ENCODE measurements around the gene ABCB6.
"Not testable (repeated sequence)": the region's sequence is repeated elsewhere in the genome, so short reads cannot be mapped to it uniquely, and the experiment has no call there.

Gene ABCB6

DNA sequence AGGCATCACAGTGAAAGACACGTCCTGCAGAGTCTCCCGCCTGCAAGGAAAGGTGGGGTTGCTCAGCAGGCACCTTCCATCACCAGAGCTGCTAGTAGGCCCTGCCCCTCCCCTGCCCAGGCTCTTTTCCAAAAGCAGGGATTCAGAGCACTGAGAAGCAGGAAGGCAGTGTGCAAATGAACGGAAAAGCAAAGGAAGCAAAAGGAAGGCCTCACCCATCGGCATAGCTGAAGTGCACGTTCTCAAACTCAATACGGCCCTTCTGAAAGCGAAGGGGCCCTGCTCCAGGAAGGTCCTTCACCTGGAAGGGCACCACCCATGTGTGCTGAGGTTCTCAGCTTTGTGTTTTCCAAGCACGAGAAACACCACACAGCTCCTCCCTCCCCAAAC, 5.7 kb downstream of the ABCB6 start:
- no peak for DNase-seq

DNA sequence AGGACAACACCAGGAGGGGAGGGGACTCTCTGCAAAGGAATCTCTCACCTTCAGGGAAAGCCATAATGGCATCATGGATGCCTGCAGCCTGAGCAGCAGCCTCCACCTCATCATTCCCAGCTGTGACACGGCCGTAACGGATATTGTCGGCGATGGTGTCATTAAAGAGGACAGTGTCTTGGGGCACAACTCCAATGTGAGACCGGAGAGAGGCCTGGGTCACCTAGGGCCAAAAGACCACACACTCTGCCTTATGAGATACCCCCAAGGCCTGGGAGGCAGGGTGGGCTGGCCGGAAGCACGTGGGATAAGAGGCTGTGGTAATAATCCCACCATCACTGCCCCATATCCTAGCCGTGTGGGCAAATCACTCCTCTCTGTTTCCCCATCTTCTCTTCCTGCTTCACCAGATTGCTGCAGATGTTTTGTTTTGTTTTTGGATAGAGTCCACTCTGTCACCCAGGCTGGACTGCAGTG, 7.8 kb downstream of the ABCB6 start:
- no peak for DNase-seq

DNA sequence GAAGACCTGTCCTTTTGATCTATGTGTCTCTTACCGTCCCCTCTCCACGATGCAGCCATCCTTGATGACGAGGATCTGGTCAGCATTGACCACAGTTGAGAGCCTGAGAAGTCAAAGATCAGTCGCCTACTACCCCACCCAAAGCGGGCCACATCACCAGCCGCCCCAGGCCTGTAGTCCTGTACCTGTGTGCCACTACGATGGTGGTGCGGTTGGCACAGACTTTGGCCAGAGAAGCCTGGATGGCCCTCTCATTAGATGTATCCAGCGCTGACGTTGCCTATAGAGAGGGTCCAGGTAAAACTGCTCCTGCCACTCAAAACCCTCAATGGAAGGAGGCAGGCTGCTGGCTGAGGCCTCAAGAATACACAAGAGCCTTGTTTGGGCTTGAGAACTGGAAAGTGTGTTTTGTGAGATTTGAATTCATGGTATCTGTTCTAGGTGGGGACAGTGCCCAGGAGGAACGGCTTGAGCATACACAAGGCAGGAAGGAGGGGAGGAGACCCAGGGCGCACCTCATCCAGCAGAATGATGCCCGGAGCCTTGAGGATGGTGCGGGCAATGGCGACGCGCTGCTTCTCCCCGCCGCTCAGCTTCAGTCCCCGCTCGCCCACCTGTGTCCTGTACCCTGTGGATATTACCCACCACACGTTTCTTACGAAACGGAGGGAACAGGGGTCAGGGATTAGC, 8.4 kb downstream of the ABCB6 start:
- DNase-seq = no peak

DNA sequence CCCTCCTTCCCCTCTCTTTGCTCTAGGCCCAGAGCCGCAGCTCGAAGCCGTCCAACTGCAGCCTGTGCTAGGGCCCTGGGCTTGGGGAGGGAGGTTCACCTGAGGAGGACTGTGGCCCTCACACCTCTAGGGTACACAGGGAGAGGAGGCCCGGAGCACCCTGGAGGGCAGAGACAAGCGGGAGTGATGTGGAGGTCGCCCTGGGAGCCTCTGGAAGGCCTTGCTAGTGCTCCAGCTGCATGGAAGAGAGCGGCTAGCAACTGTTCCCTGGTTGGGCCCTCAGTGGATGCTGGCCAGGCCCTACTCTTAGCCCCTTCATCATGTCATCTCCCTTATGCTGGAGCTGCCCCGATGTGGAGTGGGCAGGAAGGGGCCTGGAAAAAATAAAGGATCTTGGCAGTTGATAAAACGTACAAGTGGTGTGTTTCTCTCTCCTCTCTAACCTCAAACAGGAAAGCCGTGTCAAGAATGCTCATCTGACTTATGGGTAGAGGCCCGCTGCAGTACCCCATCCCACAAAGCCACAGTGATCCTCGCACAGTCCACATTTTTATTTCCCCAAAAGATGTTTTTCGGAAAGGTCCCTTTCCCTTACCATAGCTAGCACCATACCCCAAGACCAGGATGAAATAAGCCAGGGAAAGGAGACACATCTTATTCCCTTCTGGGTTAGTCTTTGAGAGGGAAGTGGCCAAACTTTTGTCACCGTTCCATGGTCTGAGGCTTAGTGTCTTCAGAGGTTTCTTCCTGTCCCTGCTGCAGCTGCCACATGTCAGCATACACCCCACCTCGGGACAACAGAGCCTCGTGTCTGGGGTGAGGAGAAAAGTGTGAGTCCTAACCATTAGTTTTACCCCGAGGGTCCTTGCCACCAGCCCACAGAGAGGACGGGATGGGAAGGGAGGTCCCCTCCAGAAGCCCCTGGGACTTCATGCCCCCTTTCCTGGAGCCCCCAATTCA, 9.2 kb downstream of the ABCB6 start:
- peak; percentile 56 to 65 for DNase-seq

DNA sequence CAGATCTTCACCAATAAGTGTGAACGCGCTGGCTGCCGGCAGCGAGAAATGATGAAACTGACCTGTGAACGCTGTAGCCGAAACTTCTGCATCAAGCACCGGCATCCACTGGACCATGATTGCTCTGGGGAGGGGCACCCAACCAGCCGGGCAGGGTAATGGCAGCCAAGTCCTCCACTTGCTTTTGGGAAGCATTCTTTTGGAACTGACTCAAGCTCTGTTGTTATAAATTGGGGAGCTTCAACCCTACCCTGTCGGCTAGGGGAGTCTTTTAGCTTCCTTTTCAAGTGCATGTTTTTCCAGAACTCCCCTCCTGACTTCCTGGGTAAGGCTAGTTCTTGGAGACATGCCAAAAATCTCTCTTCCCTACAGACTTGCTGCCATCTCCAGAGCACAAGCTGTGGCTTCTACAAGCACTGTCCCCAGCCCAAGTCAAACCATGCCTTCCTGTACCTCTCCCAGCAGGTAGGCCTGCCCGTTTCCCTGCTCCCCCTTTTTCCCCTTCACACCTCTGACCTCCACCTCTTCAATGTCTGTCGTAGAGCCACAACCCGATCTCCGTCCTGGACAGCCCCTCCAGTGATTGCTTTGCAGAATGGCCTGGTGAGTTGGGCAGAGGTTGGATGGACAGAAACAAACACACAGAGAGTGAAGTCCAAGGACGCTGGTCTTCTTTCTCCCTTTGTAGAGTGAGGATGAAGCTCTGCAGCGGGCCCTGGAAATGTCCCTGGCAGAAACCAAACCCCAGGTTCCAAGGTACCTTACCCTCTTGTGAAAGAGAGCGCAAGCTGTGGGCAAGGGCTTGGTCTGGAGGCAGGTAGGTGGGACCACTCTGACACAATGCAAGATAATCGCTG, 10.6 kb downstream of the ABCB6 start:
- DNase-seq = no peak

DNA sequence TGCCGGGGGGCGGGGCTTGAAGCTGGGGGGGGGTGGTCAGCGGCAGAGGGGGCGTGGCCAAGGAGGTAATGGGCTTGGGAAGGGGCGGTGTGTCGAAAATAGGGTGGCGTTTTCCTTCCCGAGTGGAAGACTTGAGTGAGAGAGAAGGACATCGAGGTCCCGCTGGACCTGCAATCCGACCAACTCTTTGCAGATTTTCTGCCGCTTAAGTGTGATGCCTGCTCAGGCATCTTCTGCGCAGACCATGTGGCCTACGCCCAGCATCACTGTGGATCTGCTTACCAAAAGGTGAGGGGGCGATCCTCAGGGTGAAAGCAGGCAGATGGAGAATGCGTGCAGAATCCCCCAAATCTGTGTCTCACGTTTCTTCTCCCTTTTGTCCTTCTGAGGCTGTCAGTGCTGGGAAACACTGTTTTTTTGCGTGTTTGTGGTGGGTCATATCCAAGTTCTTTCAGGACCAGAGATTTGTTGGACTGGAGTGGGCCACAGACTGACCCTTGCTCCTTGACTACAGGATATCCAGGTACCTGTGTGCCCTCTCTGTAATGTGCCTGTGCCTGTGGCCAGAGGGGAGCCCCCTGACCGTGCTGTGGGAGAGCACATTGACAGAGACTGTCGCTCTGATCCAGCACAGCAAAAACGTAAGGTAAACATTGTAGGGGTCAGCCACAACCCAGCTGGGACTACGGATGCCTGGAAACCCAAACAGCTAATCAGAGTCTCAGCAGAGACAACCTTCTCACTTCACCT, 11.4 kb downstream of the ABCB6 start:
- DNase-seq = no peak

DNA sequence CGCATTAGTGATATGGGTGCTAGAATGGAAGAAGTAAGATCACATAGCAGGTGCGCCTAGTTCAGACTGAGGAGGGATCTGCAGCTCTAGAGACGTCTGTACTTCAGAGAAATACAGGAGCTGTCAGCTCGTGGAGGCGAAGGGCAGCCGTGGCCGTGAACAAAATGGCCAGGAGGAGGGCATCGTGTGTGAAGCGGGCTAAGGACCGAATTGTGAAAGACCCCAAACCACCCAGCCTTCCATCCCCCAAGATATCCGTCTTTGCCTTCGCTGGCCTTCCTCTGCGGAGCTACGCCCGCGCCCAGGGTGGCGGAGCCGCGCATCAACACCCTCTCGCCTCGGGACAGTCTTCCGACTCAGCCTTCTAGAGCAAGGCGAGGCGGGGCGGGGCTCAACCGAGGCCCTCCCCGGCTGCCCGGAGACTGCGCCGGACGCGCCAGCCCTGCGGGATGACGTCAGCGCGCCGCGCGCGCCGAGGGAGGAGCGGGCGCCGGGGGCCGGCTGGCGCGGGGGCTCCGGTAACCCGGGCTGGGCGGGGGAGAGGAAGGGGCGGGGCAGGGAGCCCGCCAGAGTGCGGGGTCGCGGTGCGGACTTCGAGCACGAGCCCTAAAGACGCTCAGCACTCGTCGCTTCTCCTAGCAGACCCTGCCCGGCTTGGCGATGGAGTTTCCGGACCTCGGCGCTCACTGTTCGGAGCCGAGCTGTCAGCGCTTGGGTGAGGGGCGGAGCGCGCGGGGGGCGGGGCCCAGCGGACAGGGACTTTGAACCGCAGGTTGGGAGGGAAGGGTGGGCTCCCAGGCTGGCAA, 12.2 kb downstream of the ABCB6 start, which contains the start of gene ZFAND2B:
Gene ZFAND2B (plus strand): TSS at position 455 of the 806 bp plus-strand sequence. CDS start 206 bp downstream, at position 661.
- DNase-seq = peak; percentile 72

DNA sequence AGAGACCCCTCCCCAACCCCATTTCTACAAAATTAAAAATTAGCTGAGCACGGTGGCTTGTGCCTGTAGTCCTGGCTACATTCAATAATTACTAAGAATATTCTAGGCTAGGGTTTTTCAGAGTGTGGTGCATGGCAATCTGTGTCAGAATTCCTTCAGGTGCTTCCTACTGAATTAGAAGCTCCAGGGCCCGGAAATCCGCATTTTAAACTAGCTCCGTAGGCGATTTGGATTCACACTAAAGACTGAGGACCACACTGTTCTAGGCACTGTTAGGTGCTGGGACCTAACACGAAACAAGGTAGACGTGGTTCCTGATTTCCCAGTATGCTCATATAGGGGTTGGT, 12.8 kb downstream of the ABCB6 start:
- DNase-seq = no peak

DNA sequence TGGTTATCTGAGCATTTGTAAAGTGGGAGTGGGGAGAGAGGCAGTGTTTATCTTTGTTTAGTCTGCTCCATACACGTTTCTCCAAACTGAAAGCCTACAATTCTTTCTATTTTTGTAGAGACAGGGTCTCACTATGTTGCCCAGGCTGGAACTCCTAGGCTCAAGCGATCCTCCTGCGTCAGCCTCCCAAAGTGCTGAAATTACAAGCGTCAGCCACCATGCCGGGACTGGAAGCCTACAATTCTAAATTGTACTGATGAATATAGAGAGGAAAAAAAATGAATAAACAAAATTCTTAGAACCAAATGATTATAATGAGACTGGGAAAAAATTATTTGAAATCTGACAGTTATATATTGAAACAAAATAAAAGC, 13.6 kb downstream of the ABCB6 start:
- DNase-seq = no peak

DNA sequence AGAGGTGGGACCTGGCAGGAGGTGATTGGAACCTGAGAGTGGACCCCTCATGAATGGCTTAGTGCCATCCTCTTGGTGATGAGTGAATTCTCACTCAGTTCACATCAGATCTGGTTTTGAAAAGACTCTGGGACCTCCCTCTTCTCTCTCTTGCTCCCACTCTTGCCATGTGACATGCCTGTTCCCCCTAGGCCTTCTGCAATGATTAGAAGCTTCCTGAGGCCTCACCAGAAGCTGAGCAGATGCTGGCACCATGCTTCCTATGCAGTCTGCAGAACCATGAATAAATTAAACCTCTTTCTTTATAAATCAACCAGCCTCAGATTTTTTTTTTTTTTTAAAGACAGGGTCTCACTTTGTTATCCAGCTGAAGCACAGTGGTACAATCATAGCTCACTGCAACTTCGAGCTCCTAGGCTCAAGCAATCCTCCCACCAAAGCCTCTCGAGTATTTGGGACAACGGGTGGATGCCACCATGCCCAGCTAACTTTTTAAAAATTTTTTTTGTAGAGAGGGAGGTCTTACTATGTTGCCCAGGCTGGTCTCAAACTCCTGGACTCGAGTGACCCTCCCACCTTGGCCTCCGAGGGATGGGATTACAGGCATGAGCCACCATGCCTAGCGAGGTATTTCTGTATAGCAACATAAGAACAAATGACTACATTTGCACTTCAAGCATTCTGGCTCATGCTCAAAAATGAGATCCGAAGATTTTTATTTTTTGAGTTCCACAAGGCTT, 14.2 kb downstream of the ABCB6 start:
- DNase-seq = no peak

DNA sequence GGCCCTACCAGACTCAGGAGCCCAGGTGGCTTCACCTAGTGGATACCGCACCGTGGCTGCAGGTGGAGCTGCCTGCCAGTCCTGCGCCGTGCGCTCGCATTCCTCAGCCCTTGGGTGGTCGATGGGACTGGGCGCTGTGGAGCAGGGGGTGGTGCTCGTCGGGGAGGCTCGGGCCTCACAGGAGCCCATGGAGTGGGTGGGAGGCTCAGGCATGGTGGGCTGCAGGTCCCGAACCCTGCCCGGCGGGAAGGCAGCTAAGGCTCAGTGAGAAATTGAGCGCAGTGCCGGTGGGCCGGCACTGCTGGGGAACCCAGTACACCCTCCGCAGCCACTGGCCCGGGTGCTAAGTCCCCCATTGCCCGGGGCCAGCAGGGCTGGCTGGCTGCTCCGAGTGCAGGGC, 17.4 kb downstream of the ABCB6 start:
- DNase-seq = not testable (repeated sequence)

DNA sequence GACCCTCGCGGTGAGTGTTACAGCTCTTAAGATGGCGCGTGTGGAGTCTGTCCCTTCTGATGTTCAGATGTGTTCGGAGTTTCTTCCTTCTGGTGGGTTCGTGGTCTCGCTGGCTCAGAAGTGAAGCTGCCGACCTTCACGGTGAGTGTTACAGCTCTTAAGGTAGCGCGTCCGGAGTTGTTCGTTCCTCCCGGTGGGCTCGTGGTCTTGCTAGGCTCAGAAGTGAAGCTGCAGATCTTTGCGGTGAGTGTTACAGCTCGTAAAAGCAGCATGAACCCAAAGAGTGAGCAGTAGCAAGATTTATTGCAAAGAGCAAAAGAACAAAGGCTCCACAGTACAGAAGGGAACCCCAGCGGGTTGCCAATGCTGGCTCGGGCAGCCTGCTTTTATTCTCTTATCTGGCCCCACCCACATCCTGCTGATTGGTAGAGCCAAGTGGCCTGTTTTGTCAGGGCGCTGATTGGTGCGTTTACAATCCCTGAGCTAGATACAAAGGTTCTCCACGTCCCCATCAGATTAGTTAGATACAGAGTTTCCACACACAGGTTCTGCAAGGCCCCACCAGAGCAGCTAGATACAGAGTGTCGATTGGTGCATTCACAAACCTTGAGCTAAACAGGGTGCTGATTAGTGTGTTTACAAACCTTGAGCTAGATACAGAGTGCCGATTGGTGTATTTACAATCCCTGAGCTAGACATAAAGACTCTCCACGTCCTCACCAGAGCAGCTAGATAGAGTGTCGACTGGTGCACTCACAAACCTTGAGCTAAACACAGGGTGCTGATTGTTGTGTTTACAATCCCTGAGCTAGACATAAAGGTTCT, 18.0 kb downstream of the ABCB6 start:
- not testable (repeated sequence) for DNase-seq

DNA sequence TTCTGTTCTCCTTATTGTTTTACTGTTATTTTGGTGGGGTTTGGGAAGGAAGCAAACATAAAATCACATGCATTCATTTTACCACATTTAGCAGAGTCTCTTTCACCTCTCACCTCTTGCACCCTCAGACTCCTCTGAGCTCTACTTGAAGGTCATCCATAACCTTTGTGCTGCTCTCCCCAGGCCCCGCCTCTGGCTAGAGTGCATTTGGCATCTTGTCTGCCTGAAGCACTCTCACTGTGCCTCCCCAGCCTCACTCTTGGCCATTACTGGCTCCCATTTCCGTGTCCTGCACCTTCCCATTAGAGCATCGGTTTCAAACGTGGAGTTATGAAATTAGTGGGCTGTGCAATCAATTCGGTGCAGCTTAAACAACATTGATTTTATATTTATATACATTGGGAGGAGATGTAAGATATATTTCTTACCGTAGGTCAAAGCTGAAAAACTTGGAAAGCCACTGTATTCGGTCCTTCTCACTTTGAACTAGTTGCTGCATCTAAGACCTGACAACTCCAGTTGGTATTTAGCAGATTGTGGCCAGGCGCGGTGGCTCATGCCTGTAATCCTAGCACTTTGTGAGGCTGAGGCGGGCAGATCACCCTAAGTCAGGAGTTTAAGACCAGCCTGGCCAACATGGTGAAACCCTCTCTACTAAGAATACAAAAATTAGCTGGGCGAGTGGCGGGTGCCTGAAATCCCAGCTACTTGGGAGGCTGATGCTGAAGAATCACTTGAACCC, 19.1 kb downstream of the ABCB6 start:
- DNase-seq = no peak

DNA sequence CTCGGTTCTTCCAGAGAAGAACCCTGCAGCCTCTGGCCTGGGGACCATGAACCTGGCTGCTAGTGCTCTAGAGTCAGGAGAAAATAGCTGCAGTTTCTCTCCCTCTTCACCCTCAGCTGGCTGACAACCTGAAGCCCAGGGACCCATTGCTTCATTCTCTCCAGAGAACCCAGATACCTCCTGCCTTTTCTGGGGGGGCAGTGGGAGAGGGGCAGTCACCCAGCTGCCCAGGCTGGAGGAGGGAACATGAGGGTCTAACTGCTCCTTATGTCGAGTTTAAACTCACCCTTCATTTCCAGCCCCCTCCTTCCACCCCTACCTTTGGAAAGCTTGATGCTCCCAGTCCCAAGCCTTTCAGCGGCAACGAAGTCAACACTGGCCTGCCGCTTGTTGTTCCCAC, 19.8 kb downstream of the ABCB6 start:
- no peak for DNase-seq

DNA sequence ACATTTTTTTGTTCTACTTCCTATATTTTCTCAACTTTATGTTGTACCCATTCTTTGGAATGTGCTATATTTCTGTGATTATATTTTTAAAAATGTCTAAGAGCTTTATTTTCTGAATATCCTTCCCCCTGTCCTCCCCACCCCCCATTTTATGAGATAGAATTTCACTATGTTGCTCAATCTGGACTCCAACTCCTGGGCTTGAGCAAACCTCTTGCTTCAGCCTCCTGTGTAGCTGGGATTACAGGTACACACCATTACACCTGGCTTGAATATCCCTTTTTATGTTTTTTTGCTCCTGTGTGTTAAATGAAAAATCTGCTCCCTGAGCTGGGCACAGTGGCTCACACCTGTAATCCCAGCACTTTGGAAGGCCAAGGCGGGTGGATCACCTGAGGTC, 21.4 kb downstream of the ABCB6 start:
- DNase-seq = no peak

DNA sequence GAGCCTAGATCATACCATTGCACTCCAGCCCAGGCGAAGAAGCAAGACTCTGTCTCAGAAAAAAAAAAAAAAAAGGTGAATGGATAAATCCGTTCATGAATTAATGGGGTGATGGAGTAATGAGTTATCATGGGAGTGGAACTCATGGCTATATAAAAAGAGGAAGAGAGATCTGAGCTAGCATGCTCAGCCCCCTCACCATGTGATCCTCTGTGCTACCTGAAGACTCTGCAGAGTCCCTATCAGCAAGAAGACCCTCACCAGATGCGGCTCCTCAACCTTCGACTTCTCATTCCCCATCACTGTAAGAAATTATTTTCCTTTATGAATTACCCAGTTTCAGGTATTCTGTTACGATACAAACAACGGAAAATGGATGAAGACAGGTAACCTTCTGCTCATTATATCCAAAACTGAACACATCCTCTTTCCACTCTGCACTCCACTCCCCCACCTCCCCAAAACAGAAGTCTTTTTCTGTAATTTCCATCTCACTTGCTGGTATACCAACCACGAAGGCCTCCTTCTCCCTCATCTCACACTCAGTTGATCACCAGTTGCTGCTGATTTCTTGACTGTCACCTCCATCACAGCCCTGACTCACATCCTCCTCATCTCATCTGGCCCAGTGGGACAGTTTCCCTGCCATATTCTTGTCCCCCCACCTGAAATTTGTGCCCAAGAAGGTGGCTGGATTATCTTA, 31.9 kb downstream of the ABCB6 start:
- no peak for DNase-seq

DNA sequence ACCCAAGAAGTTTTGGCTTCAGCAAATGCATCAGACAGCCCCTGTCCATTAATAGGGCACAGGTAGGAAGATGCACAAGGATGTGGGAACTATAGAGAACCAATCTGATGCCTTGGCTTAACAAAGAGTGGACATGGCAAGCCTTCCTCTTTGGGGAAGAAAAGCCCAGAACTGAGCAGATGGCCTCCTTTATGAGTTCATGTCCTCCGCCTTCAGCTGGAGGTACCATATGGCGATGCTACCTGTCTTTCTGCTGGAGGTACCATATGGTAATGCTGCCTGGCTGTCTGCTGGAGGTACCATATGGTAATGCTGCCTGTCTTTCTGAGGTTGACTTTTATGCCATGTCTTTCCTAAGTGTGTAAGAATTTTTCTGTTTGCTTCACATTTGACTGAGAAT, 34.6 kb downstream of the ABCB6 start:
- DNase-seq = no peak

DNA sequence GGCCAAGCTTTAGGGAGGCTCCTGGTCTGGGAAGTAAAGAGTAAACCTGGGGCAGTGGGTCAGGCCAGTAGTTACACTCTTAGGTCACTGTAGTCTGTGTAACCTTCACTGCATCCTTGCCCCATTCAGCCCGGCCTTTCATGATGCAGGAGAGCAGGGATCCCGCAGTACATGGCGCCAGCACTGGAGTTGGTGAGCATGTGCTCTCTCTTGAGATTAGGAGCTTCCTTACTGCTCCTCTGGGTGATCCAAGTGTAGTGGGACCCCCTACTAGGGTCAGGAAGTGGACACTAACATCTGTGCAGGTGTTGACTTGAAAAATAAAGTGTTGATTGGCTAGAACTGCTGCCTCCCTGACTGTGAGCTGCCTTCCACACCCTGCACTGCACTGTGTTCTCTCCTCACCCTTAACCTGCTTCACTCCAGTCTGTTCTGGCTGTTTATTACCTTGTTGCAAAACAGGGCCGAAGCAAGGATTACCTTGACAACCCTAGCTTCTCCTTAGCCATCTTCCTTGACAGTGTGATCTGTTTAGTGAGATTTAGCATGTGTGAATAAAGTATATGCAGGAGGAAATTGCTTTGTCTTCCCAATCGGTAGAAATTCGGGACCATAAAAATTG, 35.5 kb downstream of the ABCB6 start:
- DNase-seq = no peak

Measured in Kasumi-1 (cell line).